HepG2 (cell line): ENCODE data around the gene ADCY1. TPM values are rescaled to one million over a fixed set of nuclear protein-coding genes. Genes with fewer than 3 reads are reported as not detected.

Experiments used
- DMAP1 ChIP-seq: IDR thresholded peaks from 2 replicates; pipeline ENCODE4 v1.6.1; 2016
- FOXA3 ChIP-seq: IDR thresholded peaks from 2 replicates; pipeline ENCODE4 v1.6.1; 2016; ENCODE audit warnings: missing genetic modification reagents, missing compliant biosample characterization
- NCOA1 ChIP-seq: sonication (generic); formaldehyde crosslinking; IDR thresholded peaks from 2 replicates; pipeline ENCODE4 v1.9.0; 2021; ENCODE audit warnings: missing genetic modification reagents
- ZNF557 ChIP-seq: sonication (generic); formaldehyde crosslinking; IDR thresholded peaks from 2 replicates; pipeline ENCODE4 v1.4.0; 2020; ENCODE audit warnings: missing genetic modification reagents
- polyA plus RNA-seq, 8 experiments: library from polyadenylated mRNA; depleted of rRNA in 3 of 8; stranded (reverse) in 7 of 8; unstranded in 1 of 8; fragments of >200 nt; fragmentation: Illumina TruSeq in 4 of 8; extraction: Trizol in 4 of 8; gene quantifications; 2 replicates each; pipeline versions ENCODE4 v1.2.1 to v1.2.3, GENCODE V29; 2011 to 2016; ENCODE audit warnings: low read depth in 4 of 8, missing spikeins in 1 of 8, mixed read lengths in 1 of 8; ENCODE audit not compliant: insufficient read depth in 1 of 8
- total RNA-seq, 5 experiments: library from RNA; depleted of rRNA; stranded (reverse); fragments of >200 nt; fragmentation: Illumina TruSeq; extraction: Trizol; gene quantifications; 2 replicates each; pipeline ENCODE4 v1.2.3, GENCODE V29; 2016; ENCODE audit warnings: low read depth in 1 of 5
- TF ChIP-seq, protein P1 (sequence below): sonication (generic); formaldehyde crosslinking; IDR thresholded peaks from 2 replicates; pipeline ENCODE4 v1.4.0; 2020; ENCODE audit warnings: missing genetic modification reagents, borderline replicate concordance
- TF ChIP-seq, protein P2 (sequence below): sonication (generic); formaldehyde crosslinking; IDR thresholded peaks from 2 replicates; pipeline ENCODE4 v1.4.0; 2020; ENCODE audit warnings: missing genetic modification reagents

Gene ADCY1
- total and polyA plus RNA-seq, 2 of the 13 experiments (the other 11 are each of a cell fraction or from before 2014, with no cell fraction given), result 0.80 to 1.2 TPM

DNA sequence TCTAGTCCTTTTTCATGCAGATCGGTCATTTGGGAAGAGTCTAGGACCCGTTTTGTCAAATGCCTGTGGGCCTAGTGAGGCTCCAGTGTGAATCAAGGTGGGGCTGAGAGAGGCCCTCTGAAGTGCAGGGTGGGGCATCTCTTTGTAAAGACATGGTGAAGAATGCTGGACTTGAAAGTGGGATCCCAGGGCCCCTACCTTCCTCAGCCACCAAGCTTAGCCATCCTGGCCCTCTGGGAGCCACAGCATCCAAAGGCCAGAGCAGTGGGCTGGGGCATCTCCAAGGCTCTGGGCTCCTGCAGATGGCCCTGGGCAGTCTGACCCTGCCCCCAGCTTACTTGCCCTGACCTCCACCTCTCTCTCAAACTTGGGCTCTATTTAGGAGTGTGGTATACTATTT lies 78.5 kb downstream of the ADCY1 start (continued):
- TF ChIP-seq, protein P1, sequence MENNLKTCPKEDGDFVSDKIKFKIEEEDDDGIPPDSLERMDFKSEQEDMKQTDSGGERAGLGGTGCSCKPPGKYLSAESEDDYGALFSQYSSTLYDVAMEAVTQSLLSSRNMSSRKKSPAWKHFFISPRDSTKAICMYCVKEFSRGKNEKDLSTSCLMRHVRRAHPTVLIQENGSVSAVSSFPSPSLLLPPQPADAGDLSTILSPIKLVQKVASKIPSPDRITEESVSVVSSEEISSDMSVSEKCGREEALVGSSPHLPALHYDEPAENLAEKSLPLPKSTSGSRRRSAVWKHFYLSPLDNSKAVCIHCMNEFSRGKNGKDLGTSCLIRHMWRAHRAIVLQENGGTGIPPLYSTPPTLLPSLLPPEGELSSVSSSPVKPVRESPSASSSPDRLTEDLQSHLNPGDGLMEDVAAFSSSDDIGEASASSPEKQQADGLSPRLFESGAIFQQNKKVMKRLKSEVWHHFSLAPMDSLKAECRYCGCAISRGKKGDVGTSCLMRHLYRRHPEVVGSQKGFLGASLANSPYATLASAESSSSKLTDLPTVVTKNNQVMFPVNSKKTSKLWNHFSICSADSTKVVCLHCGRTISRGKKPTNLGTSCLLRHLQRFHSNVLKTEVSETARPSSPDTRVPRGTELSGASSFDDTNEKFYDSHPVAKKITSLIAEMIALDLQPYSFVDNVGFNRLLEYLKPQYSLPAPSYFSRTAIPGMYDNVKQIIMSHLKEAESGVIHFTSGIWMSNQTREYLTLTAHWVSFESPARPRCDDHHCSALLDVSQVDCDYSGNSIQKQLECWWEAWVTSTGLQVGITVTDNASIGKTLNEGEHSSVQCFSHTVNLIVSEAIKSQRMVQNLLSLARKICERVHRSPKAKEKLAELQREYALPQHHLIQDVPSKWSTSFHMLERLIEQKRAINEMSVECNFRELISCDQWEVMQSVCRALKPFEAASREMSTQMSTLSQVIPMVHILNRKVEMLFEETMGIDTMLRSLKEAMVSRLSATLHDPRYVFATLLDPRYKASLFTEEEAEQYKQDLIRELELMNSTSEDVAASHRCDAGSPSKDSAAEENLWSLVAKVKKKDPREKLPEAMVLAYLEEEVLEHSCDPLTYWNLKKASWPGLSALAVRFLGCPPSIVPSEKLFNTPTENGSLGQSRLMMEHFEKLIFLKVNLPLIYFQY (CRISPR knock-in tag), result no peak
- TF ChIP-seq, protein P2, sequence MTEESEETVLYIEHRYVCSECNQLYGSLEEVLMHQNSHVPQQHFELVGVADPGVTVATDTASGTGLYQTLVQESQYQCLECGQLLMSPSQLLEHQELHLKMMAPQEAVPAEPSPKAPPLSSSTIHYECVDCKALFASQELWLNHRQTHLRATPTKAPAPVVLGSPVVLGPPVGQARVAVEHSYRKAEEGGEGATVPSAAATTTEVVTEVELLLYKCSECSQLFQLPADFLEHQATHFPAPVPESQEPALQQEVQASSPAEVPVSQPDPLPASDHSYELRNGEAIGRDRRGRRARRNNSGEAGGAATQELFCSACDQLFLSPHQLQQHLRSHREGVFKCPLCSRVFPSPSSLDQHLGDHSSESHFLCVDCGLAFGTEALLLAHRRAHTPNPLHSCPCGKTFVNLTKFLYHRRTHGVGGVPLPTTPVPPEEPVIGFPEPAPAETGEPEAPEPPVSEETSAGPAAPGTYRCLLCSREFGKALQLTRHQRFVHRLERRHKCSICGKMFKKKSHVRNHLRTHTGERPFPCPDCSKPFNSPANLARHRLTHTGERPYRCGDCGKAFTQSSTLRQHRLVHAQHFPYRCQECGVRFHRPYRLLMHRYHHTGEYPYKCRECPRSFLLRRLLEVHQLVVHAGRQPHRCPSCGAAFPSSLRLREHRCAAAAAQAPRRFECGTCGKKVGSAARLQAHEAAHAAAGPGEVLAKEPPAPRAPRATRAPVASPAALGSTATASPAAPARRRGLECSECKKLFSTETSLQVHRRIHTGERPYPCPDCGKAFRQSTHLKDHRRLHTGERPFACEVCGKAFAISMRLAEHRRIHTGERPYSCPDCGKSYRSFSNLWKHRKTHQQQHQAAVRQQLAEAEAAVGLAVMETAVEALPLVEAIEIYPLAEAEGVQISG, result no peak
- TF ChIP-seq NCOA1 (CRISPR knock-in tag), result no peak
- TF ChIP-seq DMAP1 (CRISPR knock-in tag), result no peak
- TF ChIP-seq FOXA3 (CRISPR knock-in tag), result no peak
- no peak for TF ChIP-seq ZNF557 (CRISPR knock-in tag)
